Dendritic cell treated with granulocyte-macrophage colony-stimulating factor and Interleukin-4, amounts not matched to agents 40 ng/mL and 50 ng/mL, for 4 days (primary cell): Measurements from ENCODE around the gene GRK3.

Source experiments
- H3K27ac Mint-ChIP-seq: one replicate; pipeline ENCODE4 v1.8.0; 2022; ENCODE audit warnings: mild to moderate bottlenecking, mixed read lengths
- H3K27me3 Mint-ChIP-seq: one replicate; pipeline ENCODE4 v1.8.0; 2022; ENCODE audit warnings: mild to moderate bottlenecking, mixed read lengths
- H3K36me3 Mint-ChIP-seq: one replicate; pipeline ENCODE4 v1.8.0; 2022; ENCODE audit warnings: low read depth, mixed read lengths
- H3K4me1 Mint-ChIP-seq: one replicate; pipeline ENCODE4 v1.8.0; 2022; ENCODE audit warnings: low read depth, mixed read lengths
- H3K4me3 Mint-ChIP-seq: one replicate; pipeline ENCODE4 v1.8.0; 2022; ENCODE audit warnings: mild to moderate bottlenecking, moderate library complexity, mixed read lengths
- H3K9me3 Mint-ChIP-seq: one replicate; pipeline ENCODE4 v1.8.0; 2022; ENCODE audit warnings: mixed read lengths
- intact Hi-C: fragments of 100-400 bp; cut with micrococcal nuclease; formaldehyde crosslinking; loops from one replicate; pipeline ENCODE4 v1.15.0; 2022

GRK3 gene

GRCh38 chr22:25777411-25777810 lies 212.9 kb downstream of the GRK3 start:
- intact Hi-C loops, result loop anchor here (5.0 to 10.0 kb wide), 2 partner anchors 233 to 575 kb away; no protein-coding TSS in a partner anchor
- Mint-ChIP-seq H3K27ac (no peak overlapping the region), H3K36me3 (no peaks in the 10 kb centered on the region), H3K4me1 (peaks cover 11% of the 10 kb centered on the region), H3K27me3 (peaks cover 36% of the 10 kb centered on the region), H3K4me3 (no peak overlapping the region), H3K9me3 (no peaks in the 10 kb centered on the region)

GRCh38 chr22:25777870-25778269 lies 213.4 kb downstream of the GRK3 start:
- no peaks in the 10 kb centered on the region for H3K36me3 Mint-ChIP-seq
- no peak overlapping the region for H3K4me3 Mint-ChIP-seq
- H3K27me3 Mint-ChIP-seq, result peaks cover 39% of the 10 kb centered on the region
- peaks cover 8% of the 10 kb centered on the region for H3K4me1 Mint-ChIP-seq
- intact Hi-C loops, result loop anchor here (5.0 to 10.0 kb wide), 2 partner anchors 233 to 576 kb away; no protein-coding TSS in a partner anchor
- H3K27ac Mint-ChIP-seq, result no peak overlapping the region
- H3K9me3 Mint-ChIP-seq, result no peaks in the 10 kb centered on the region
